ENCODE measurements around the gene MGAT5.

MGAT5 gene

DNA sequence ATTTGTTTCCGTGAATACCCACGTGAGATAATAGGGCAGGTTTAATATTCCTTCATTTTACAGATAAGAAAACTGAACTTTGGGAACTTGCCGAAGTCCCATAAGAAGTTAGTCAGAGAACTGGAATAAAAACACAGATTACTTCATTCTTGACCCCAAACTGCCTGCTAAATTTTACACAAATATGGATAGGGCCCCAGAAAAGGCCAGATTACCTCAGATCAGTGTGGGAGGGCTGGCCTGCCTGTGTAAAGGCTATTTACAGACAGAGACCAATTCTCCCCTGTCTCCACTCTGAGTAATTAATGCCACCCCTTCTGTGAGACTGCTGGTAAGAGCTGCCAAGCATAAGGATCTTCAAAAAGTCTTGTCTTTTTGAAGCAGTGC is 139.2 kb downstream of the MGAT5 start:
- H2AFZ ChIP-seq (ENCODE audit: low read length), result no peak overlapping the region
- H3K79me2 ChIP-seq (ENCODE audit: insufficient read depth, low read length), result no peaks in the 10 kb centered on the region
- TF ChIP-seq EZH2 (IDR thresholded peaks at IDR 0.05; ENCODE audit: borderline replicate concordance, low read length), result no peak
- TF ChIP-seq CTCF (IDR thresholded peaks at IDR 0.05; ENCODE audit: low read length), result no peak
- peaks cover 30% of the 10 kb centered on the region; the same call in 1 of the 2 replicates for H3K36me3 ChIP-seq (ENCODE audit: insufficient read depth, low read length)
- no peaks in the 10 kb centered on the region for H3K27me3 ChIP-seq (ENCODE audit: insufficient read depth, low read length)
- H3K9ac ChIP-seq (ENCODE audit: low read length), result no peak overlapping the region
- H3K9me3 ChIP-seq (ENCODE audit: low read length), result no peaks in the 10 kb centered on the region
- no peaks in the 10 kb centered on the region for H3F3A ChIP-seq (ENCODE audit: insufficient read depth, low read length)
- no peaks in the 10 kb centered on the region for H4K20me1 ChIP-seq (ENCODE audit: insufficient read depth, low read length)
- no peaks in the 10 kb centered on the region for H3K9me2 ChIP-seq (ENCODE audit: low read depth, low read length)
- no peak overlapping the region for H3K4me3 ChIP-seq (ENCODE audit: low read depth, low read length, poor library complexity, severe bottlenecking)
- H3K27ac ChIP-seq (ENCODE audit: low read depth, low read length, poor library complexity, severe bottlenecking), result no peak overlapping the region
- no peaks in the 10 kb centered on the region for H3K4me1 ChIP-seq (ENCODE audit: insufficient read depth, low read length, severe bottlenecking)
- no peak overlapping the region for H3K4me2 ChIP-seq (ENCODE audit: low read length)

GRCh38 chr2:134395779-134396178 is 141.9 kb downstream of the MGAT5 start:
- no peaks in the 10 kb centered on the region for H3K9me2 ChIP-seq (ENCODE audit: low read depth, low read length)
- H3K27me3 ChIP-seq (ENCODE audit: insufficient read depth, low read length), result no peaks in the 10 kb centered on the region
- no peaks in the 10 kb centered on the region for H3K4me1 ChIP-seq (ENCODE audit: insufficient read depth, low read length, severe bottlenecking)
- H3K36me3 ChIP-seq (ENCODE audit: insufficient read depth, low read length), result peaks cover 45% of the 10 kb centered on the region; the same call in 1 of the 2 replicates
- H3K4me3 ChIP-seq (ENCODE audit: low read depth, low read length, poor library complexity, severe bottlenecking), result no peak overlapping the region
- H3F3A ChIP-seq (ENCODE audit: insufficient read depth, low read length), result no peaks in the 10 kb centered on the region
- H3K27ac ChIP-seq (ENCODE audit: low read depth, low read length, poor library complexity, severe bottlenecking), result no peak overlapping the region
- H3K79me2 ChIP-seq (ENCODE audit: insufficient read depth, low read length), result no peaks in the 10 kb centered on the region
- TF ChIP-seq CTCF (IDR thresholded peaks at IDR 0.05; ENCODE audit: low read length) (no peak), EZH2 (IDR thresholded peaks at IDR 0.05; ENCODE audit: borderline replicate concordance, low read length) (no peak)
- H2AFZ ChIP-seq (ENCODE audit: low read length), result no peak overlapping the region
- H3K4me2 ChIP-seq (ENCODE audit: low read length), result no peak overlapping the region
- H3K9ac ChIP-seq (ENCODE audit: low read length), result no peak overlapping the region
- no peaks in the 10 kb centered on the region for H4K20me1 ChIP-seq (ENCODE audit: insufficient read depth, low read length)
- H3K9me3 ChIP-seq (ENCODE audit: low read length), result no peaks in the 10 kb centered on the region

GRCh38 chr2:134396493-134396892 is 142.6 kb downstream of the MGAT5 start:
- Histone ChIP-seq H2AFZ (ENCODE audit: low read length) (no peak overlapping the region), H3K4me3 (ENCODE audit: low read depth, low read length, poor library complexity, severe bottlenecking) (no peak overlapping the region), H3K9me3 (ENCODE audit: low read length) (no peaks in the 10 kb centered on the region), H3K4me1 (ENCODE audit: insufficient read depth, low read length, severe bottlenecking) (no peaks in the 10 kb centered on the region), H3K36me3 (ENCODE audit: insufficient read depth, low read length) (peaks cover 44% of the 10 kb centered on the region; the same call in 1 of the 2 replicates), H3K79me2 (ENCODE audit: insufficient read depth, low read length) (no peaks in the 10 kb centered on the region), H3F3A (ENCODE audit: insufficient read depth, low read length) (no peaks in the 10 kb centered on the region), H3K27ac (ENCODE audit: low read depth, low read length, poor library complexity, severe bottlenecking) (no peak overlapping the region), H3K9me2 (ENCODE audit: low read depth, low read length) (no peaks in the 10 kb centered on the region), H3K4me2 (ENCODE audit: low read length) (no peak overlapping the region), H4K20me1 (ENCODE audit: insufficient read depth, low read length) (no peaks in the 10 kb centered on the region), H3K9ac (ENCODE audit: low read length) (no peak overlapping the region), H3K27me3 (ENCODE audit: insufficient read depth, low read length) (no peaks in the 10 kb centered on the region)
- no peak for TF ChIP-seq CTCF (IDR thresholded peaks at IDR 0.05; ENCODE audit: low read length)
